ENCODE data around the gene VPS39.

The VPS39 gene

DNA sequence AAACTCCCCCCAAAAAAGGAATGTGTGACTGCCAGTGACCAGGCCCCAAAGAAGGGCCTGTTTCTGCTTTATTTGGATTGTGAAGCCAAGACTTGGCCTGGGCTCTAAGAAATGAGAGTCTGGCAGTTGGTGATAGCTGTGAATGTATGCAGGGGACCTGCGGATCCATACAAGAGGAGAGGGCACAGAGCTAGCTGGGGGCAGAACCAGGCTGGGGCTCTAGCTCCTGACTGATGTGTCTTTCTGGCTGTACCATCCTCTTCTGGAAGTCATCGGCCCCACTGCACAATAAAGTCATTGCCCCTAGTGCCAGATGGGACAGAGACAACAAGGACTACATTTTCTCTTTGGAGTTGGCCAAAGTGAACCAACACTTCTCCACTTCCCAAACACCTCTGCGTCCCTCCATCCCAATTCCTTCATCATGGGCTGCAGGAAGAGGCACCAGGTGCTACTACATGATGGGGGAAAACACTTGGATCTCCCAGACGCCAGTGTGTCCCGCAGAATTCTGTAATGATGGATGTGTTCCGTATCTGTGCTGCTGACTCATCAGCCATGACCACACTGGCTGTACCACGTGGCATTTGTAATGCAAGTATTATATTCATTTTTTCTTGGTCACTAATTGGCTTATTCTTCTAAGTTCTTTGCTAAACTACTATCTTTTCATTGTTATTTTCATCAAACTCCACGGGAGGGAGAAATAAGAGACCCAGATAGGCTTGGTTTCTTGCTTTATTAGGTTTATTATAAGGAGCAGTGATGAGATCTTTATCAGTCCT is 49.9 kb downstream of the VPS39 start:
- peak; percentile 70 for DNase-seq (ENCODE audit: low spot score)

DNA sequence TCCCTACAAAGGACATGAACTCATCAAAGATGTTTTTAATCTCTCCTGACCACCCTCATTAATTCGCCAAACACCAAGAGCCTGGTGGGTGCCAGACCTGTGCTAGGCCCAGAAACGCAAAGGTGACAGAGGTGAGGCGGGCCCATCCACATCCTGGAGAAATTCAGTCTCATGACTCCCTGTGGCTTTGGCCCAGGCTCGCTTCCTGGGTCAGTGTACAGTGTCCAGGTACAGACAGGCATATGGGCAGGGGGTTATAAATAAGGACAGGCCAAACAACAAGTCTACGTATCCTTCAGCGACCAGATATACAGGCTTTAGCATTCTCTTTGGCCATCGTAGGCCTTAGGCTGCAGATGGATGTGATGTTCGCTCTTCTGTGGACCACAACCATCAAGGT is 50.7 kb downstream of the VPS39 start:
- no peak for DNase-seq (ENCODE audit: low spot score)

DNA sequence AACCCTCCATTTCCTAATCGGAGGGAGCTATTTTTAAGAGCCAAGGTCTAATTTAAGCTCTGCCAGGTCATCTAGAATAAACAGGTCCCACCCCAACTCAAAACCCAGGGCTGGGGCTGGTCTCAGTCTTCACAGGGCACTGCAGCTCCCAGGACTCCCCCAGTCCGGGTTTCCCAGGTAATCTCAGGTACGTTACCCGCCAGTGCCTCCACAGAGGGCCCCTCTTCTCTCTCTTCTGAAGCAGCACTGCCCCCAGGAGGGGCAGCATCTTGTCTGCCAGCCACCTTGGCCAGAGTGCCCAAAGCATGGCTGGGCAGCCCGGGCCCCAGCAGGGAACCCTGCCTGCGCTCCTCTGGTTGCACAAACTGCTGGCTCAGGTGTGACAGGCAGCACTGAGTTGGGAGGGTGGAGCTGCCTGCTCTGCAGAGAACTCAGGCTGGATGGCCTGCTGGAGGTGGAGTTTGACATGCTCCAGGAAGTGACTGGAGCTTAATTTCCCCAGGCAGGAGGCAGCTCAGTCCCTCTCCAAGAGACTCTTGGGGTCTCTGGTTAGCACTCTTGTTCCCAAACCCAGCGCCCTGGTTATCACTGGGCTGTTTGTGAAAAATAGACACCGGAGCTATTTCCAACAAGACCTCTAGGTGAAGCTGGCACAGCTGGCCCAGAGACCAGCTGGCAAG is 51.7 kb downstream of the VPS39 start, which contains the start of gene PLA2G4F:
Gene PLA2G4F, minus strand, starts transcription at position 394 of the 680 bp plus-strand sequence. Its CDS starts 87 bp downstream, at position 307.
- no peak for DNase-seq (ENCODE audit: low spot score)

DNA sequence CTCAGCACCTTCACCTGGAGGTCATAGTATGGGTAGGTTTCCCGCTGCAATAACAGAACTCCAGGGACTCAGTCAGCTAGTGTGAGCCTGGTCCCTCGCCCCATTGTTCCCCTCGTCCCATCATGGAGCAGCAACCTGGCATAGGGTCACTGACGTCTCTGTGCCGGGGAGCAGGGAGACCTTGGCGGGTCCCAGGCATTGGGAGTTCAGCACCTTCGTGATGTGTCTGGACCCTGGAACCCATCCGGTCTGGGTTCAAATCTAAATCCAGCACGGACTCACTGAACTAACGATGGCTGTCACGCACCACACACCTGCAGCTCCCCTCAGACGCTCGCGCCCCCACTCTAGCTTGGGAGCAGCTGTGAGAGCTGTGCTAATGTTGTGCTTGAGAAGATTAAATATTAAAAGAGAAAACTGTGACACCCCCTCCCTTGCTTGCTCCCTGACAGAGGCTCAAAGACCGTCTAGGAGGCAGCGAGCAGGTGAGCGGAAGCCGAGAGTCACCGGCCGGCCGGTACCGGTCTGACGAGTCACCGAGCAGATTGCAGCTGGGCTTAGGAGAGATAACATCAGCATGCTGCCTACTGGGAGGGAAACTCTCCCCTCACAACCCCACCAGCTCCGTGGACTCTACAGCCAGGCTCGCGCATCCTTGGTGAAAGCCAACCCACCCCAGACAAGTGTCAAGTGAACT is 52.4 kb downstream of the VPS39 start:
- DNase-seq (ENCODE audit: low spot score) = no peak

DNA sequence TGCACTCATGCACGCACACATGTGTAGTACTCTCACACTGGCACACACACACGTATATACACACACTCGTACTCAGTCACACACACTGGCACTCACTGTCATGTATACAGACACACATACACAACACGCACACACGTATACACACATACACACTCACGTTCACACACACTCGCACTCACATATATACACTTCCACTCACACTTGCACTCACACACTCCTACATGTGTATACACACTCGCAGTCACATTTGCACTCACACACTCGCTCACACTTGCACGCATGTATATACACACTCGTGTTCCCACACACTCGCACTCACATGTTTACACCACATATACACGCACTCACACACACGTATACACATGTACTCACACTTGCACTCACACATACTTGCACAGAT is 53.1 kb downstream of the VPS39 start:
- no peak for DNase-seq (ENCODE audit: low spot score)

DNA sequence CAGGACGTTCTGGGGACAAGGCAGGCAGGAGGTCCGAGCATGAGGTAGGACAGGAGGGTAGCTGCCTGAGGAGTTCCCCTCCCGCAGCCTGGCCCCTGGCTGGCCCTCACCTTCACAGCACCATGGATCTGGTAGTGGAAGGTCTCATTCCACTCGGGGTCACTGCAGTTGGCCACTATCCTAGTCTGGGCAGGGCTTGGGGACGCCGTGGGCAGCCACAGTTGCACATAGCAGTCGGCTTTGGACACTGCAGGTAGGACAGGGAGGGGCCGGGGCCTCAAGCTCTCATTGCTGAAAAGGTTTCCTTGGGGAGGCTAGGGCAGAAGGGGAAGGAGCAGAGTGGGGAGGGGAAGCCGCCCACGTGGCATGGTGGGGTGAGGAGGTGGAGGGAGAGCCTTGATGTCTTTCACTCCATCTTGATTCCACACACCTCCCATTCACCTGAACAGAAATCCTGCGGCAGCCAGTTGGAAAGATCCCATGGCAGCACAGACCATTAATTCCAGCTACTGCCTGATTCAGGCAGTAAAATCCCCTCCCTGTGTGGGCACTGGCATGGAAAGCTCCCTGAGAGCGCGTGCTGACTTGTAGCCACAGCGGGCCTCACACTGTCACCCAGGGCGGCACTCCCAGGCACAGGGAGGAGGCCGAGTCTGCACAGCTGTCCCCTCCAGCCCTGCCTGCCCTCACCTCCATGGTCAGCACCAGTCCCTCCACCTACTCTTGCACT is 53.7 kb downstream of the VPS39 start:
- DNase-seq (ENCODE audit: low spot score) = no peak

DNA sequence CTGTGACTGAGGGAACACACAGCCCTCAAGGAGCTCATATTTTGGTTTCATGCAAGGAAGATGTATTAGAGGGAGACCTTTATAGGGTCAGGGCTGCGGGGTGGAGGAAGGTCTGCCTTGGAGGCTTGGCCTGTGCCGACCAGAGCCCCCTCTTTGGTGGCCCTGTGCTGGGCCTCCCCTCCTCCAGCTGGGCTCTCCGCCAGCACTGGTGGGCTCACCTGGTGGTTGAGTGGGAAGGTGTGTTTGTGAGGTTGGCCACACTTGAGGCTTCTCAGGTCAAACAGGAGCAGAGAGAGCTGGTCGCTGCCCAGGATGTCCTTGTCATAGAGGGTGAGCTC is 54.3 kb downstream of the VPS39 start:
- DNase-seq (ENCODE audit: low spot score) = no peak

DNA sequence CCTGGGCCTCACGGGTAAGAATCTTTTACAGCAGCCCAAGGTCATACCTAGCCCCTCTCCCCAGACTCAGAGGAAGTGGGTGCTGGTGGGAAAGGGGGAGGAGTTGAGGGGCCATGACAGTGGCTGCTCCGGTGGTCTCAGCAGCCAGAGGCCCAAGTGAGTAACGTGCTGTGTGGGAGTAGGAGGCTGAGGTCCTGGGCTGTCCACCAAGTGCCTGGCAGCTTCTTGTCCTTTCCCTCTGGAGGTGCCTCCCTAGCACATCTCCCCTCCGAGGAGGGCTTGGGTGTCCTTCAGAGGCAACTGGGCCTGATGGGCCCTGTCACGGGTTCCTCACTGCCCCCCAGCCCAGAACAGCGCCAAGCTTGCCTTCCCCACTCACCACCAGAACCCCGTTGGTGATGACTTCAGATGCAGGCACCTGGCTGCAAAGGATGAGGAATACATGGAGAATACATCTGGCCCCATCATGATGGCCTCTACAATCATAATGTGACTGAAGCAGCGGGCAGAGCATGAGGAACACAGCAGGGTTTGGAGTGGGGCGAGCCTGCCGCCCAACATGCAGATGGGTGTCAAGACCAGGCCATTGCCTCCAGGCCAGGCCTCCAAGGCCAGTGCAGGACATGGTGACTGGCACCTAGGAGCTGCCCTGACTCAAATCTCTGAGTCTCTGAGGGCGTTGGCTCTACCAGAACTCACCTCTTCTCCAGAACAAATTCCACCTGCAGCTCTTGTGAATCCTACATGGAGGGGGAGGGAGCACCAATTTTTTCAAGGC is 55.0 kb downstream of the VPS39 start:
- DNase-seq (ENCODE audit: low spot score) = no peak

DNA sequence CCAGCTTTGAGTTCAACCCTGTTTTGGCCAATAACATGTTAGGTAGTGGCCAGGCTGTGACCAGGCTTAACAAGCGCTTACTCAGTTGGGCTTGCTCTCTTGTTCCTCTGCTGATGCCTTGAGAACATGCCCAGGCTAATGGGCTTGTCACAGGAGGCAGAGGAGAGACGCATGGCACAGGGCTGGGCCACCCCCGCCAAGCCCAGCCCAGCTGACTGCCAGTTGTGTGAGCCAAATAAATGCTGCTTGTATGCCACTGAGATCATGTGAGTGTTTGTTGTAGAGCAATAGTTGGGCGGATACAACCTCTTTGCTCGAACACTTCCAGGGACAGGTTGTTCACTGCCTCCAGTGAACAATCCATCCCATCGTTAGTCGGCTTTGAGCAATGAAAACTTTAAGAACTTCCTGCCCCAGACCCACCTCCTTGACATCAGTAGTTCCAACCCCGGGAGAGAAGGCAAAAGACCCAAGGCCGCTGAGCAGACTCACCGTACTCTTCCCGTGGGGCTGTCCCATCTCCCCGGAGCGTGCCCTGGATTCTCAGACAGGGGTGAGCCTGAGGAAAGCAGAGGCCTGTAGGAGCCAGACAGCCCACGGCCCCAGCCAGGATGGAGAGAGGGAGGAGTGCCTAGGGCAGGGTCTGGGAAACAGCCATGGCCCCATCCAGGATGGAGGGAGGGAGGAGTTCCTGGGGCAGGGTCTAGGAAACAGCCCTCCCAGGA is 55.7 kb downstream of the VPS39 start:
- no peak for DNase-seq (ENCODE audit: low spot score)

DNA sequence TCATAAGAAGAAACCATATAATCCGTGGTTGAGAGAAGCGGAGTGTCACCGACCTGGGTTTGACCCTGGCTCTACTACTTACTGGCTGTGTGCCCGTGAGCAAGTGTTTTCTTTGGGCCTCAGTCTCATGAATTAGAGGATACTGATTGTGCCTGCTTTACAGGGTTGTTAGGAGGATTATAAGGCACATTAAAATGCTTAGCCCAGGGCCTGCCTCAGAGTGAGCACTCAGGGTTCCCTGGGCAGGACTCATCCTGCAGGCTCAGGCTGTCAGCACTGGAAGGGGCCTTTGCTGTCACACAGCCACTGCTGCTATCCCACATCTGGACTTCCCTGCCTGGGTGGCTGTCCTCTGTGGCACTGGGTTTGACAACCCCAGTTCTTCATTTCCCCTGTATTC is 56.4 kb downstream of the VPS39 start:
- DNase-seq (ENCODE audit: low spot score) = no peak

DNA sequence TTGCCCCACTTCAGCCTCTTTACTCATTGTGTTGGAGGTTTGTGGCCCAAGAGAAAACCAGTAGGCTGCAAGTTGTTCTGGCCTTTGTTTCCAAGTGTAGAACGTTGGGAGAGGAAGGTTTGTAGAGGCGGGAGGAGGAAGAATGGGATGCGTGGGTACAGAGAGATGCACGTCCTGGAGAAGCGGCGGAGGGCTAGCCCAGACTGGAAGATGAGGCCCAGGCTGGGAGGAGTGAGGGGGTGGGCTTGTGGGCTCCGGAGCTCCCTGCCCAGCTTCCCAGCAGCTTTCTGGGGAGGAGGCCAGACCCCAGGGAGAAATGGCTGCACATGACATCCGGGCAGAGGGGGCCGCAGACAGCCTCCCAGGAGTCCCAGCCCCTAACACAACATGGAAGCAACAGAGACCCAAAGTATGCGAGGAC is 57.0 kb downstream of the VPS39 start:
- no peak for DNase-seq (ENCODE audit: low spot score)

DNA sequence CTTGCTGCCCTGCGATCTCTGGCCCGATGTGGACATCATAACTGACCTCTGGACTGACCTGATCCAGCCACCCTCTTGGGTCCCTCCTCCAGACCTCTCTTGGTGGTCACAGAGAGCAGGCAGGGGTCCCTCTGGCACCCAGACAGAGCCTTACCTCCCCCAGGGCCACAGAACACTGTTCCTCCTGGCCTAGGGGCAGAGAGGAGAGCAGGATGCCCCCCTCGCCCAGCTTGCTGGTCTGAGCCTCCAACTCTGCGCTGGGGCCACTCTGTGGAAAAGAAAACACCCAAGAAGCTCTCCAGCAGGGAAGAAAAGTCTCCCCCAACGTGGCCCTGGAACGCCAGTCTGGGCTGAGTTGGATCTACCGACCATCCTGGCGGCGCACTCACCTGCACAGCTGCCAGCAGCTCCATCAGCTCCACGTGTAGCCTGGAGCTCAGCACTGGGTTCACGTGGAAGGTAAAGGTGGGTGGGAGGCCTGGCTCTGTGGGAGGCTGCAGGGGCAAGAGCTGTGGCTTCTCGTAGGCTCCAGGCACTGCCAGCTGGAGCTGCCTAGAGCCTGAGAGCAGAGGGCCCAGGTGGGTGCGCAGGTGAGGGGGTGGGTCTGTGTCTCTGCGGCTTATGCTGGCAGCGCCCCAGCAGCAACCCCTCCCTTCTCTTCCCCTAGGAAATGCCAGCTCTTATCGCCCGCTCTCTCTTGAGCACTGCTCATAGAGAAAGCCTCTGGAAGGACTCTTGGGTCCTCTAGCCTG is 57.7 kb downstream of the VPS39 start:
- DNase-seq (ENCODE audit: low spot score) = no peak

DNA sequence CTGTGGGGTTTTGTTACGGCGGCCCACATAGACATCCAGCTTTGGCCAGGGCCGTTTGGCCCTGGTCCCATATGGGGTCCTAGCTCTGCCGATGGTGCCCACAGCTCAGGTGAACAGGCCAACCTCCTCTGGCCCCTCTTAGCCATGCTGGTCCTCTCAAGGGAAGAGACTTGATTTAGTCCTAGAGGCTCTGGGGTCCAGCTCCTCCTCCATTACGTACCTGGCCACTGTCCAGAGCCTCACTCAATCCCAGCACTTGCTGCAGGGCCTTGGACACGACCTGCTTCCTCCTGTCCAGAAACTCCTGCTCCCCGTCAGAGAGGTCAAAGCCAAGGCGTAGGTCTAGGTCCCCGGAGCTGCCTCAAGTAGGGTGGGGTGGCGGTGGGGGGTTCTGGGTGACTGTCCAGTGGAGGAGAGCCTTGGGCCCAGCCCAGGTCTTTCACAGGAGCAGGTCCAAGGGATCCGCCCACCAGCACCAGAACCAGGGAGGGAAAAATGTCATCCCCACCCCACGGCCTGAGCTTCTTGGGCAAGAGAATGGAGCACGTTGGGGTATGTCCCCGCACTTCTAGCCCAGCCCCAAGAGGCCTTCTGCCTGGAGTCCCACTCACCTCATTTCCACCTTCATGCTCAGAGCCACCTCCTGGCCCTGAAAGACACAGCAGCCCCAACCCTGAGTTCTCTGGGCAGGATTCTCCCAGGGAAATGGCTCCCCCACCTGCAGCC is 58.4 kb downstream of the VPS39 start:
- no peak for DNase-seq (ENCODE audit: low spot score)

DNA sequence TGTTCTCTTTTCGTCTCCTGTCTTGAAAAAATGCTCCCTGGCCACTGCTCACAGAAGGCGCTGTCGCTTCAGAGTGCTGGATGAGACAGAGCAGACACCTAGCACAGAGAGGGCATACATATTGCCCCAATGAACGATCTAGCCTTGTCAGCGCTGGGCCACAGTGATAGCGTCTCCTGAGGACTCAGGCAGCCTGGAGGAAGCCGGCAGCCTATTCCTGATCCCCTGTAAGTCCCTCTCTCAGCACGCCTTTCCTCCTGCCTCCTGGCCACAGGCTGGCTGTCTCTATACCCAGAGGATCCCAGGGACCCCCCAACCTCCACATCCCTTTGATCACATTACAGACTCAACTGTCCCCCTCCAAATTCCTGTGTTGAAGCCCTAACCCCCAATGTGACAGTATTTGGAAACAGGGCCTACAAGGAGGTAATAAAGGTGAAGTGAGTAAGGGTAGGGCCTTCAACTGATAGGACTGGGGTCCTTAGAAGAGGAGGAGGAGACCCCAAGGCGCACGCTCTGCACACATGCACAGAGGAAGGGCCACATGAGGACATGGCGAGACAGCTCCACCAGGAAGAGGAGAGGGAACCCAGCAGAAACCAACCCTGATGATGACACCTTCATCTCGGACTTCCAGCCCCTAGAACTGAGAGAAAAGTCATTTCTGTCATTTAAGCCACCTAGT is 59.2 kb downstream of the VPS39 start:
- DNase-seq (ENCODE audit: low spot score) = no peak

DNA sequence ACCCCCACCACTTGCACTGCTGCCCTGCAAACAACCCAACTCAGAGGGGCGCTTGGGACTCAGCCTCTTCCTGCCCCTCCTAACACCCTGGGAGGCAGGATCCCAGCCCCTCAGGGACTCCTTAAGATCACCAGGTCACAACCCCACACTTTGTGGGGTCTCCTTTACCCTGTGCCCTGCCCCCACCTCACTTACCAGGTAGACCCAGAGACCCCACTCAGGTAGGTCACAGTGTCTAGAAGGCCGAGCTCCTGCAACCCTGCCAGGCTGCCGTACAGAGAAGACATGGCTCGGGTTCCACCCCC is 60.7 kb downstream of the VPS39 start:
- DNase-seq (ENCODE audit: low spot score) = no peak

DNA sequence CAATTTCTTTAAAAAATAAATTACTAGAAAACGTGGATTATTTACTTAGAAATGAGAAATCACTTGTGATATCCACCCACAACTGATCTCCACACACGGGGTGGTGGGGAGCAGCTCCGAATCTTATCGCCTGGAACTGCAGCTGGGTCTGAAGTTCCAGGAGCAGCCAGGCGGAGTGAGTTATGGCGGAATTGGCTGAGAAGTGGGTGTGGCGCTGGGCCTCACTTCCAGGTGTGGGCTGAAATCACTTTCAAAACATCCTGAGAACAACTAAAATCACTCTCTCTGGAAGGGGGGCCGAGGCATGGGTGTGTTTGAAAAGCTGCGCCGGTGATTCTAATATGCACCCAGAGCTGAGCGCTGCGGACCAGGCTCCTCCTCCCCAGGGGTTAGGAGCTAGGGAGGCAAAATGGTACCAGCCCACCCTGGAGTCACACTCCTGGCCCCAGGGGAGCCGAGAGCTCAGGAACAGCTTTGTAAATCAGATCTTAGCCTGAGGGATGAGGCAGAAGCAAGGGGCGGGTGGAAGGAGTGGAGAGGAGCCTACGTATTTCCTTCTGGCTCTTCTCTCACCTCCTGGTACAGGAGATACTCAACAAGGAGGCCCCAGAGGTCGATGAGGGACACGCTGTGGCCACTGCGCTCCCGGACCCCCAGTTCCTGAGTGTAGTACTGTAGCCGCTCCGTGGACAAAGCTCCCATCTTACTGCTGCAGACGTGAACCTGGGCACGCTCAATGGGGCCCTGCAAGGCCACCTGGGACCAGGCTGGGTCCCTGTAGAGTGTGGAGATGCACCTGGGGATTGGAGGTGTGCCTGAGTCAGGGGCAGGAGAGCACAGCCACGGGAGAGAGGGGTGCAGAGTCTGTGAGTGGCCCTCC is 61.3 kb downstream of the VPS39 start:
- DNase-seq (ENCODE audit: low spot score) = no peak

DNA sequence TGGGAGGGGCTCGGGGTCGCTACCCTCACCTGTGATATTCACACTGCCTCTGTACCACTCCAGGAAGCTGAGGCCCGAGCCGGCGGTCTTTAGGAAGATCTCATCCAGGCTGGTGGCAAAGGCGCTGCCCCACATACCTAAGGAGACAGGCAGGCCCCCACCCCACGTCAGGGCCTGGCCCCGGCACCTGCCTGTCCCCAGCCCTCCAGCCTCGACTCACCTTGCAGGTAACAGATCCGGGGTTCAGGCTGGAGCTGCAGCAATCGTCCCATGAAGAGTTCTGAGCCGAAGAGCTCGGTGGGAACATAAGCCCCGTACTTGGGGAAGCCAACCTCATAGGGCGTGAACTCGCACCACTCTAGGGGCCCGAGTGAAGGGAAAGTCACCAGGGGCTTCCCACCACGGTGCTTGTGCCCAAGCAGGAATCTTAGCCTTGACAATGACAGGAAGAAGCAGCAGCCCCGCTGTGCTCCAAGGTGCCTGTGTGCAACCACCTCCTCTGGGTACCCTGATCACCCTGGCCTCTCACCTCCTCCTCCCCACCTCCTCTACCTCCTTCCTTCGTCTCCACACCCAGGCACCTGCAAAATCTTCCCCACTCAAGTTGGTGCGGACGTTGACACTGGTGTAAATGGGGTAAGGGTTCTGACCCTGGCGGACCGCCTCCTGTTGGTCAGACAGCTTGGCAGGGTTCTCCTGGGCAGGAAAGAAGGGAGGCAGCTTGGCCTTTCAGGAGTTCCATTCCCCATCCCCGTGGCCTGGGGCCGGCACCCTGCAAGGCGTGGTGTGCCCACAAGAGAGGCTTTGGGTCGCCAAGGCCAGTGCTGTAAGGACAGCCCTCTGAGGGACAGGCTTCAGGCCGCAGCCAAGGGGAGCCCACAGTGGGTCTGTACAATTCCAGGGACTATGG is 62.3 kb downstream of the VPS39 start:
- no peak for DNase-seq (ENCODE audit: low spot score)
